Choroid plexus epithelial cell (primary cell): Measurements from ENCODE around the gene CFHR5.
A peak's percentile ranks its signal among the peaks of the same experiment; 100 is the strongest.
"Not testable (repeated sequence)": the region's sequence is repeated elsewhere in the genome, so short reads cannot be mapped to it uniquely, and the experiment has no call there.

Experiments
- DNase-seq: peaks from one replicate; pipeline ENCODE4 v3.0.0-alpha.2; 2010; ENCODE audit warnings: low read depth
- H3K4me3 ChIP-seq: 2 replicates; pipeline ENCODE4 v1.5.1; 2011; ENCODE audit warnings: low read depth, mild to moderate bottlenecking, control low read depth, low read length, moderate library complexity
- CTCF ChIP-seq: conservative IDR thresholded peaks from 2 replicates; pipeline ENCODE4 v1.5.1; 2011; ENCODE audit warnings: low read depth, mild to moderate bottlenecking, control low read depth, inconsistent platforms, low read length, moderate library complexity

CFHR5 gene

DNA sequence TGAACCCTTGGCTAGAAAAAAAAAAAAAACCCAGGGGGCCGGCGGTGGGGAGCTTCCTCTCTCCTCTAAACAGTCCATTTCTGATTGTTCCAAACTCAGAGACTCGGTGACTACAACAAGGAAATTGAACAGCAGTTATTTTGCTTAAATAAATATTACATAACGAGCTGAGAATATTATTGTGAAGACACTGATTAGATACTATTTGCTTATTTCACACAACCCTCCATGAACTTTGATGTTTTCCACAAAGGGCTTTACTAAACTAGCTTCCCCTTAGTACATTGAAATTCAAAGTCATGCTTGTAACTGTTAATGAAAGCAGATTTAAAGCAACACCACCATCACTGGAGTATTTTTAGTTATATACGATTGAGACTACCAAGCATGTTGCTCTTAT is at the start of gene CFHR5:
Gene CFHR5 (plus strand): TSS at position 279 of the 400 bp plus-strand sequence. CDS start 109 bp downstream, at position 388.
- no peak for DNase-seq
- no peak within 1 kb of the TSS for H3K4me3 ChIP-seq
- TF ChIP-seq CTCF = no peak

DNA sequence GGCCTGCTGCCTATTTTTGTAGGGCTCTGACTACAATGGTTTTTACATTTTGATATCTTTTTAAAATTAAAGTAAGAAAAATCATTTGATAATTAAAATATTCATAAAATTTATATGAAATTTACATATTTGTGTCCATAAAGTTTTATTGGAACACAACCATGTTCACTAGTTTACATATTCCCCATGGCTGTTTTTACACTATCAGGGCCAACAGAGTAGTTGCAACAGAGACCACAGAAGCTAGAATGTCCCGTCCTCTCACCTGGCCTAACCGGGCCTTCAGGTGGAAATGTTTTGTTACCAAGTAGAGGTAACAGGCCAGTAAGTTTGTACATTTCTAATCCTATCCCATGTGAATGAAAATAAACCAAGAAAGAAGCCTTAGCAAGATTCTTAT is 44.5 kb upstream of the CFHR5 start:
- H3K4me3 ChIP-seq, DNase-seq: not testable (repeated sequence)

- DNase-seq = no peak
- no peak for TF ChIP-seq CTCF
- no peak overlapping the region for H3K4me3 ChIP-seq
These were observed 43.7 kb upstream of the CFHR5 start for GRCh38 chr1:196933531-196934189.

- H3K4me3 ChIP-seq, DNase-seq: not testable (repeated sequence)
These were observed 35.9 kb upstream of the CFHR5 start for GRCh38 chr1:196941474-196941873.

GRCh38 chr1:196943568-196943967 is 33.8 kb upstream of the CFHR5 start, which contains the start of gene CFHR2:
TSS of gene CFHR2 (plus strand) at chr1:196943738. CDS start at chr1:196943881, 143 bp downstream.
- not testable (repeated sequence) for DNase-seq, H3K4me3 ChIP-seq

- no peak for TF ChIP-seq CTCF
- H3K4me3 ChIP-seq = no peak overlapping the region
- peak; percentile 9 for DNase-seq
These were observed 25.5 kb upstream of the CFHR5 start for GRCh38 chr1:196951711-196952394.

DNA sequence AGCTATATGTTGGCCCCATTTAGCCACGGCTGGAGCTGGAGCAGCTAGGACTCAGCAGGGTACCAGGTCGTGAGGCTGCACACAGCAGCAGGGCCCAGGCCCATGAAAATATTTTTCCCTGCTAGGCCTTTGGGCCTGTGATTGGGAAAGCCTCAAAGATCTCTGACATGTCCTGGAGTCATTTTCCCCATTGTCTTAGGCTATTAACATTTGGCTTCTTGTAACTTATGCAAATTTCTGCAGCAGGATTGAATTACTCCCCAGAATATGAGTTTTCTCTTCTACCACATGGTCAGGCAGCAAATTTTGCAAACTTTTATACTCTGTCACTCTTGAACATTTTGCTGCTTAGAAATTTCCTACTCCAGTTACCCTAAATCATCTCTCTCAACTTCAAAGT is 22.6 kb upstream of the CFHR5 start:
- no peak overlapping the region for H3K4me3 ChIP-seq
- no peak for TF ChIP-seq CTCF
- no peak for DNase-seq

GRCh38 chr1:196955926-196956325 is 21.4 kb upstream of the CFHR5 start:
- H3K4me3 ChIP-seq = no peak overlapping the region
- TF ChIP-seq CTCF = no peak
- DNase-seq = no peak
